Lower lobe of right lung (tissue), 2 donors: ENCODE results near the gene MDM2. TPM values are rescaled to one million over a fixed set of nuclear protein-coding genes. Genes with fewer than 3 reads are reported as not detected.
"Not testable (repeated sequence)": the region's sequence is repeated elsewhere in the genome, so short reads cannot be mapped to it uniquely, and the experiment has no call there.

ENCODE experiments used
- ATAC-seq, 2 donors: fragments of 200-7000 bp; cut with Tn5 transposase; one replicate each; pipeline ENCODE4 v1.9.1; 2020 to 2022; ENCODE audit warnings: mild to moderate bottlenecking in 2 of 2, moderate library complexity in 2 of 2
- DNase-seq: peaks from one replicate; pipeline ENCODE4 v3.0.0-alpha.2; 2020
- H3K27ac ChIP-seq: fragments of 200-600 bp; one replicate; pipeline ENCODE4 v1.8.0; 2022
- H3K27me3 ChIP-seq: fragments of 200-600 bp; one replicate; pipeline ENCODE4 v1.8.0; 2022; ENCODE audit warnings: low read depth
- H3K36me3 ChIP-seq: fragments of 200-600 bp; one replicate; pipeline ENCODE4 v1.8.0; 2022; ENCODE audit warnings: mild to moderate bottlenecking
- H3K4me1 ChIP-seq: fragments of 200-600 bp; one replicate; pipeline ENCODE4 v1.8.0; 2022
- H3K4me3 ChIP-seq: fragments of 200-600 bp; one replicate; pipeline ENCODE4 v1.8.0; 2022; ENCODE audit warnings: mild to moderate bottlenecking
- H3K9me3 ChIP-seq: fragments of 200-600 bp; one replicate; pipeline ENCODE4 v1.8.0; 2022
- intact Hi-C: fragments of 100-400 bp; cut with DNase I; formaldehyde crosslinking; loops from one replicate; pipeline ENCODE4 v1.11.0; 2022
- total RNA-seq: library from RNA; stranded (reverse); fragmentation: NEBNext Ultra II Directional; extraction: Animal tissue kit (Norgen Biotek cat#: 25700); gene quantifications from one replicate; pipeline ENCODE4 v1.2.1, GENCODE V29; 2021
- TF ChIP-seq, protein P1 (sequence below): fragments of 200-600 bp; IDR thresholded peaks from one replicate; pipeline ENCODE4 v1.8.0; 2022; ENCODE audit warnings: antibody characterized with exemption, mild to moderate bottlenecking
- donor health status: DM: no; HTN: yes; CAD: no; lungs with severe emphysema.

Gene MDM2
- total RNA-seq, 1 donor from 2014 or later: 136 TPM

DNA sequence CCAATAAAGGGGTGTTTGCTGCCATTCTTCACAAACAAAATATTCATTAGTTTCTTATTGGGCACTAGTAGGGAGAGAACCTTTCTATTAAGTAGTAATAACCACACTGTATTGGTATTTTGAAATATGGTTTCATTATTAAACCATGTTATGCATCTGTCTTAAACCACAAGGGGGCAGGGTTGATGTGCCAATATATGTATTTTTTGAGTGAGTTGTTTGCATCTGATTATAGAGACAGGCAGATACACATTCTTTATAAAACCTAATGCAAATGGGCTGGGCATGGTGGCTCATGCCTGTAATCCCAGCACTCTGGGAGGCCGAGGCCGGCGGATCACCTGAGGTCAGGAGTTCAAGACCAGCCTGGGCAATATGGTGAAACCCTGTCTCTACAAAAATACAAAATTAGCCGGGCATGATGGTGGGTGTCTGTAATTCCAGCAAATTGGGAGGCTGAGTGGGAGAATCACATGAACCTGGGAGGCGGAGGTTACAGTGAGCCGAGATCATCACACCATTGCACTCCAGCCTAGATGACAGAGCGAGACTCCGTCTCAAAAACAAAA lies 56.0 kb downstream of the MDM2 start:
- not testable (repeated sequence) for DNase-seq, H3K4me3 ChIP-seq, H3K27ac ChIP-seq, H3K9me3 ChIP-seq, H3K4me1 ChIP-seq, H3K27me3 ChIP-seq
- peaks cover 61% of the 10 kb centered on the region for H3K36me3 ChIP-seq
- intact Hi-C loops: loop anchor here (10.0 kb wide), 1 partner anchor 211 kb away; no protein-coding TSS in a partner anchor
- TF ChIP-seq, protein P1, sequence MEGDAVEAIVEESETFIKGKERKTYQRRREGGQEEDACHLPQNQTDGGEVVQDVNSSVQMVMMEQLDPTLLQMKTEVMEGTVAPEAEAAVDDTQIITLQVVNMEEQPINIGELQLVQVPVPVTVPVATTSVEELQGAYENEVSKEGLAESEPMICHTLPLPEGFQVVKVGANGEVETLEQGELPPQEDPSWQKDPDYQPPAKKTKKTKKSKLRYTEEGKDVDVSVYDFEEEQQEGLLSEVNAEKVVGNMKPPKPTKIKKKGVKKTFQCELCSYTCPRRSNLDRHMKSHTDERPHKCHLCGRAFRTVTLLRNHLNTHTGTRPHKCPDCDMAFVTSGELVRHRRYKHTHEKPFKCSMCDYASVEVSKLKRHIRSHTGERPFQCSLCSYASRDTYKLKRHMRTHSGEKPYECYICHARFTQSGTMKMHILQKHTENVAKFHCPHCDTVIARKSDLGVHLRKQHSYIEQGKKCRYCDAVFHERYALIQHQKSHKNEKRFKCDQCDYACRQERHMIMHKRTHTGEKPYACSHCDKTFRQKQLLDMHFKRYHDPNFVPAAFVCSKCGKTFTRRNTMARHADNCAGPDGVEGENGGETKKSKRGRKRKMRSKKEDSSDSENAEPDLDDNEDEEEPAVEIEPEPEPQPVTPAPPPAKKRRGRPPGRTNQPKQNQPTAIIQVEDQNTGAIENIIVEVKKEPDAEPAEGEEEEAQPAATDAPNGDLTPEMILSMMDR: peak; percentile 53
- ATAC-seq: peak; percentile 56 to 60

DNA sequence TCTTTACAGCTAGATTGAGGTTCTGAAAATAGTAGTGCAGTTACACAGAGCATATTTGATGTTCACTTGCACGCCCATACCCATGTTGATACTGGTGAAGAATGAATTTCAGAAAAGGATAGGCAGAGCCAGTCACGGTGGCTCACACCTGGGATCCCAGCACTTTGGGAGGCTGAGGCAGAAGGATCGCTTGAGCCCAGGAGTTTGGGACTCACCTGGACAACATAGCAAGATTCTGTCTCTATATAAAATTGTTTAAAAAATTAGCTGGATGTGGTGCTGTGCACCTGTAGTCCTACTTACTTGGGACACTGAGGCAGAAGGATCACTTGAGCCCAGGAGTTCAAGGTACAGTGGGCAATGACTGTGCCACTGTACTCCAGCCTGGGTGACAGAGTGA lies 56.6 kb downstream of the MDM2 start:
- H3K27ac ChIP-seq: no peak overlapping the region
- H3K4me1 ChIP-seq: peaks cover 8% of the 10 kb centered on the region
- no peaks in the 10 kb centered on the region for H3K27me3 ChIP-seq
- ATAC-seq: no peak
- no peak for DNase-seq
- H3K36me3 ChIP-seq: peaks cover 62% of the 10 kb centered on the region
- TF ChIP-seq, protein P1: no peak
- no peak overlapping the region for H3K4me3 ChIP-seq
- intact Hi-C loops: loop anchor here (10.0 kb wide), 1 partner anchor 210 kb away; no protein-coding TSS in a partner anchor
- H3K9me3 ChIP-seq: no peaks in the 10 kb centered on the region

DNA sequence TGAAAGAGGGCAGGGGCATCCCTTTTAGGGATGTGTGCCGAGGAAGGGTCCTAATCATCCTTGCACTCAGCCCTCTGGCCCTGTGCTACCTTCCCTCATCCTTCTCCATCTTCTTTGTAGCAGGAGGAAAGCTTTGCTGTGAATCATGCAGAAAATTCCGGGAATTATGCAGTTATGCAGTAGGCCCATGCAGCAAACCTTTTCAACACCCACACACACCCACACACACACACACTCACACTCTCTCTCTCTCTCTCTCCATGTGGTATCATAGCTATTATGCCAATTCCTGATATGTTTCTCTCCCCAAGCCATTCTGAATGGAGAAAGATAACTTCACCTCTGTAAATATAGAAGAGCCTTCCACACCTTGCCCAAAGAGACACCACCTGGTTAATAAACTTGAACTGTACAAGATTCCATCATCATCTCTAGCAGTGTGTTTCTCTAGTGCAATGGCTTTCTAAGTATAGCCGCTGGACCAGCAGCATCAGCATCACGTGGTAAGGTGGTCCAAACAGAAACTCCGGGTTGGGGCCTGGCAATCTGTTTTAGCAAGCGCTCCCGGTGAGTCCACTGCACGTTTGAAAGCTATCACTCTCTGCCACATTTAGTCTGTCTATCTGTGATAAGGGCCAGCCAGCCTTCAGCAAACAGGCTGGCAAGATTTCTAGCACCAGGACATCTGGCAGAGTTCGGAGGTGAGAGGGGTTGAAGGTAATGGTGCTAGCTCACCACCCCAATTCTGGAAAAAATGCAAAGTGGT lies 57.6 kb downstream of the MDM2 start:
- TF ChIP-seq, protein P1: no peak
- no peaks in the 10 kb centered on the region for H3K27me3 ChIP-seq
- DNase-seq (no peak), ATAC-seq (no peak)
- no peak overlapping the region for H3K4me3 ChIP-seq
- intact Hi-C loops: loop anchor here (10.0 kb wide), 1 partner anchor 209 kb away; no protein-coding TSS in a partner anchor
- H3K27ac ChIP-seq: no peak overlapping the region
- H3K36me3 ChIP-seq: peaks cover 66% of the 10 kb centered on the region
- H3K9me3 ChIP-seq: no peaks in the 10 kb centered on the region
- peaks cover 8% of the 10 kb centered on the region for H3K4me1 ChIP-seq

DNA sequence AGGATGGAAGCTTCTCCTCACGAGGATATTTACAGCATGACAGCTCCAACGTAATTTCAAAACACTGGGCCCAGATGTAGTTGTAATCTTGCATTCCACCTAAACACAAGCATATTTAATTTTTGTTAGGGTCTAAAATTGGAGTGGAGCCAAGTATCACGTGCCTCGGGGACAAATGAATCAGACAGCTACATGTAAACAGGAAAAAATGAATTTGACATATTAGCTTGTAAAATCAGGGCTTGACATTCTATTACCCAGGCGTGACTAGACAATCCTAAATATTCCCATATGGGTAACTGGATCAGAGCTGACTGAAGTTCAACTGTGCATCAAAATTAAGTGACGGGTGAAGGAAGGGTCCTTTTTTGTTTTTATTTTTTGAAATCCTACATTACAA lies 59.0 kb downstream of the MDM2 start:
- TF ChIP-seq, protein P1: no peak
- H3K4me1 ChIP-seq: peaks cover 8% of the 10 kb centered on the region
- H3K27ac ChIP-seq: no peak overlapping the region
- intact Hi-C loops: loop anchor here (10.0 kb wide), 1 partner anchor 208 kb away; no protein-coding TSS in a partner anchor
- ATAC-seq (no peak), DNase-seq (no peak)
- H3K27me3 ChIP-seq: no peaks in the 10 kb centered on the region
- no peak overlapping the region for H3K4me3 ChIP-seq
- H3K9me3 ChIP-seq: no peaks in the 10 kb centered on the region
- peaks cover 71% of the 10 kb centered on the region for H3K36me3 ChIP-seq

DNA sequence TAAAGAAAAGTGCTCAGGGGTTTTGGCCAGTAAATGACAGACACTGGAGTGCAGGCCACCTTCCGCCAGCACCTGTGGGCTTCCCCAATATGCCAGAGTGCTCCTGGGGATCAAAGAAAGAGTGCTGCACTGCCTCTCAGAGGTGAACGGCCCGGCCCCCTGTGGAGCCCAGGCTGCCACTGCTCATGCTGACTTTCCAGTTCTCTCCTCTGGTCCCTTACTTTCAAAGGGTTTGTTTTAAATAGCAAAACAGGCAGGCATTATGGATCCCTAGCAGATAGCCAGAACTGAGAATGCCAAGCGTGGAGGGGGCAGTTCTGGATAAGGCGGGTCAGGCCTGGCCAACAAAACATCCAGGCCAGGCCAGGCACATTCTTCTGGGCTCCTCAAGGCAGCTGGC lies 59.6 kb downstream of the MDM2 start:
- intact Hi-C loops: loop anchor here (10.0 kb wide), 1 partner anchor 207 kb away; no protein-coding TSS in a partner anchor

More for the DNA sequence above, 59.6 kb downstream of the MDM2 start:
- H3K9me3 ChIP-seq: no peaks in the 10 kb centered on the region
- no peak overlapping the region for H3K27ac ChIP-seq
- H3K4me1 ChIP-seq: peaks cover 8% of the 10 kb centered on the region
- H3K36me3 ChIP-seq: peaks cover 72% of the 10 kb centered on the region
- ATAC-seq (no peak), DNase-seq (no peak)
- TF ChIP-seq, protein P1: no peak
- H3K27me3 ChIP-seq: no peaks in the 10 kb centered on the region
- H3K4me3 ChIP-seq: no peak overlapping the region
